Endothelial cell (in vitro differentiated cells): ENCODE measurements around the gene CANX. TPM values are rescaled to one million over a fixed set of nuclear protein-coding genes. Genes with fewer than 3 reads are reported as not detected.

Experiments
- DNase-seq: peaks from one replicate; pipeline ENCODE4 v3.0.0; 2021; ENCODE audit warnings: low spot score
- H3K27ac Mint-ChIP-seq: one replicate; pipeline ENCODE4 v1.8.0; 2021; ENCODE audit warnings: mixed read lengths, inconsistent platforms; ENCODE audit not compliant: unreplicated experiment
- H3K27me3 Mint-ChIP-seq: one replicate; pipeline ENCODE4 v1.8.0; 2021; ENCODE audit warnings: mild to moderate bottlenecking, moderate library complexity, mixed read lengths, inconsistent platforms; ENCODE audit not compliant: unreplicated experiment
- H3K36me3 Mint-ChIP-seq: one replicate; pipeline ENCODE4 v1.8.0; 2021; ENCODE audit warnings: mild to moderate bottlenecking, low read depth, mixed read lengths, inconsistent platforms; ENCODE audit not compliant: unreplicated experiment
- H3K4me1 Mint-ChIP-seq: one replicate; pipeline ENCODE4 v1.8.0; 2021; ENCODE audit warnings: mild to moderate bottlenecking, mixed read lengths, inconsistent platforms; ENCODE audit not compliant: unreplicated experiment
- H3K4me3 Mint-ChIP-seq: one replicate; pipeline ENCODE4 v1.8.0; 2021; ENCODE audit warnings: mild to moderate bottlenecking, mixed read lengths, inconsistent platforms; ENCODE audit not compliant: unreplicated experiment
- H3K9me3 Mint-ChIP-seq: one replicate; pipeline ENCODE4 v1.8.0; 2021; ENCODE audit warnings: mixed read lengths, inconsistent platforms; ENCODE audit not compliant: unreplicated experiment
- total RNA-seq: library from RNA; stranded (reverse); fragmentation: NEBNext Ultra II Directional; extraction: Animal tissue kit (Norgen Biotek cat#: 25700); gene quantifications from one replicate; pipeline ENCODE4 v1.2.1, GENCODE V29; 2021; ENCODE audit not compliant: unreplicated experiment
- TF ChIP-seq, protein P1 (sequence below): fragments of 200-600 bp; sonication (generic); IDR thresholded peaks from one replicate; pipeline ENCODE4 v1.5.0; 2021; ENCODE audit warnings: antibody characterized with exemption; ENCODE audit not compliant: unreplicated experiment

The CANX gene
- total RNA-seq, 1 donor from 2014 or later, result 568 TPM

DNA sequence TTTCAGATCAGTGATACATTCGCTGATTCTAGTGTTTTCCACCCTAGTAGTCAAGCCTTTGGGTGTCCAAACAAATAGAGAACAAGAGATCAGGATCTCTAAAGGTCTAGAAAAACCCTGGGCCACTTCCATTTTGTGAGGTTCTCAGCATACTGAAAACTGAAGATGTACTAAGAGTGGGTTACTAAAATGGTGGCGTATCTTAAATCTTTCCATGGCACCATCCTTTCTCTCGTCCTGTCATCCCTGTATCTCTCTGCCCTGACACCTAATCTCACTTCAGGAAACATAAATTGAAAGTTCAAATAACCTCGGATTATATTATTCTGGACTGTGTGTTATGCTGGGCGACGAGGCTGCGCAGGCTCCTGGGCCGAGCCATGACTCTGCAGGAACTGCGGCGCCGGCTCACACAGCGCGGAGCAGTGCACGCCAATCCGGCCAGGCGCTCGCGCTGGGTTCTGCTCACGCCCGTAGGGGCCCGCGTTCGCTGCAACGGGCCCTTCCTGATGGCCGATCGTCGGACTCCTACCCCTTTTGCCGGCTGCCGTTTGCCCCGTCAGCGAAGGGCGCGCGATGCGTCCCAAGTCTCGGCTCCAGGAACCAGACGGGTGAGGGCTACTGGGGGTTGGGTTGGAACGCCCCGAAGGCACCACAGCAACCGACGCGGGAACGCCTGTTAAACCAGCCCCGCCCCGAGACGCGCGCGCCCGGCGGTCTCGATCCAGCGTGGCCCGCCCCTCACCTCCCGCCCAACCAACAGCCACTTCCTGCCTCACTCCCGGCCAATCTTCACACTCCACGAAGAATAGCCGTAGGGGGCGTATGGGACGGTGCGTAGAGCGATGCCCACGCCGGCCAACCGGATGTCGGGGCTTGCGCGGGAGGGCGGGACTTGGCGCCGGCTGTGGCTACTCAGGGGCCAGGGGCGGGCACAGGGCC, 503 bp upstream of the CANX start:
- H3K4me1 Mint-ChIP-seq, result peaks cover 30% of the 10 kb centered on the region
- H3K36me3 Mint-ChIP-seq, result peaks cover 12% of the 10 kb centered on the region
- DNase-seq, result peak; percentile 98
- peak overlapping the region; percentile 99 for H3K4me3 Mint-ChIP-seq
- H3K27me3 Mint-ChIP-seq, result peaks cover 5% of the 10 kb centered on the region
- TF ChIP-seq, protein P1, sequence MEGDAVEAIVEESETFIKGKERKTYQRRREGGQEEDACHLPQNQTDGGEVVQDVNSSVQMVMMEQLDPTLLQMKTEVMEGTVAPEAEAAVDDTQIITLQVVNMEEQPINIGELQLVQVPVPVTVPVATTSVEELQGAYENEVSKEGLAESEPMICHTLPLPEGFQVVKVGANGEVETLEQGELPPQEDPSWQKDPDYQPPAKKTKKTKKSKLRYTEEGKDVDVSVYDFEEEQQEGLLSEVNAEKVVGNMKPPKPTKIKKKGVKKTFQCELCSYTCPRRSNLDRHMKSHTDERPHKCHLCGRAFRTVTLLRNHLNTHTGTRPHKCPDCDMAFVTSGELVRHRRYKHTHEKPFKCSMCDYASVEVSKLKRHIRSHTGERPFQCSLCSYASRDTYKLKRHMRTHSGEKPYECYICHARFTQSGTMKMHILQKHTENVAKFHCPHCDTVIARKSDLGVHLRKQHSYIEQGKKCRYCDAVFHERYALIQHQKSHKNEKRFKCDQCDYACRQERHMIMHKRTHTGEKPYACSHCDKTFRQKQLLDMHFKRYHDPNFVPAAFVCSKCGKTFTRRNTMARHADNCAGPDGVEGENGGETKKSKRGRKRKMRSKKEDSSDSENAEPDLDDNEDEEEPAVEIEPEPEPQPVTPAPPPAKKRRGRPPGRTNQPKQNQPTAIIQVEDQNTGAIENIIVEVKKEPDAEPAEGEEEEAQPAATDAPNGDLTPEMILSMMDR, result no peak
- no peaks in the 10 kb centered on the region for H3K9me3 Mint-ChIP-seq
- peak overlapping the region; percentile 98 for H3K27ac Mint-ChIP-seq

DNA sequence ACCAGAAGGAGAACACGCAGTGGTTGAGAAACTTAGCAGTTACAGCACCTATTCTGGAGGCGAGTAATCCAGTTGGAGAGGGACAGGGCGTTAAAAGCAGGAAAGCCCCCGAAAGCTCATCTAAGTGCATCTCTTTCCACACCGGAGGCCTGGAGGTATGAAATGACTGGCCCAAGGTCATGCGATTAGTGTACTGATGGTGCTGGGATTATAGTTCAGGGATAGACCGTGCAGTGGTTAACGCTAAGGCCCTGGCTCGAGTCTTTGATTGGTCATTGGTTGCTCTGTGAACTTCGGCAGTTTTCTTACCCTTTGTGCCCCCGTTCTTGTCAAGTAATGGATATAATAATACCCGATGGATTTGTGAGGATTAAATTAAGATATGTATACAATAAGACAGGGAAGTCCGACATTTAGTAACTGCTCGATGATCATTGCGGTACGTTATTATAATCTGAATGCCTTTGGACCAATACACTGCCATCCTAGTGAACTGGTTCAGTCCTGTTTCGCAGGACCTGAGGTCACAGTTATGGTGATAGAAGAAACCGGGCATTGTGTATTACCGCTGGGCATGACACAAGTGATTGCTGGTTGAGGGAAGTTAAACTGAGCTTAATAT, 960 bp downstream of the CANX start:
- no peak for DNase-seq
- Mint-ChIP-seq H3K36me3 (peaks cover 20% of the 10 kb centered on the region), H3K27me3 (peaks cover 5% of the 10 kb centered on the region), H3K9me3 (no peaks in the 10 kb centered on the region), H3K4me3 (peak overlapping the region; percentile 99), H3K27ac (peak overlapping the region; percentile 95), H3K4me1 (peaks cover 36% of the 10 kb centered on the region)
- TF ChIP-seq, protein P1, result no peak

DNA sequence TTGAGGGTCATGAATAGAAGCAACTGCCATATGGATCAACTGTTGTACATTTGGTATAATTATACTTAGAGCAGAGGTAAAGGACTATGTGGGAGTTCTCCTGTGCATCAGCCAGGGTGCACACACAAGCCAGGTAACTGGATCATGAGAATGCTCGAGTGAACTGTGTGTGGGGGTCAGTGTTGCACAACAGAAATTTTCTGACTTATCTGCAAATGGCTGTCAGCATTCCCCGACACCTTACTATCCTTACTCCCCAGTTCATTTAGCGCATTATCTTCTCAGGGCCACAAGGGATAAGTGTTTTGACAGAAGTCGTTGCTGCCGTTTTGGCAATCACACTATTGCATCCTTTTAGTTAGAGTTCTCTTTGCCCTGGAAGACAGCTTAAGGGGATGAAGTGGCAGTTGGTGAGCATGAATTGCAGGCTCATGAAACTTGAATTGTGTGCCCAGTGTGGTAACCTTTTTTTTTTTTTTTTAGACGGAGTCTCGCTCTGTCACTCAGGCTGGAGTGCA, 1.7 kb downstream of the CANX start:
- TF ChIP-seq, protein P1, result no peak
- H3K36me3 Mint-ChIP-seq, result peaks cover 24% of the 10 kb centered on the region
- peaks cover 5% of the 10 kb centered on the region for H3K27me3 Mint-ChIP-seq
- H3K9me3 Mint-ChIP-seq, result no peaks in the 10 kb centered on the region
- no peak overlapping the region for H3K27ac Mint-ChIP-seq
- peak overlapping the region; percentile 99 for H3K4me3 Mint-ChIP-seq
- peaks cover 36% of the 10 kb centered on the region for H3K4me1 Mint-ChIP-seq
- DNase-seq, result no peak

DNA sequence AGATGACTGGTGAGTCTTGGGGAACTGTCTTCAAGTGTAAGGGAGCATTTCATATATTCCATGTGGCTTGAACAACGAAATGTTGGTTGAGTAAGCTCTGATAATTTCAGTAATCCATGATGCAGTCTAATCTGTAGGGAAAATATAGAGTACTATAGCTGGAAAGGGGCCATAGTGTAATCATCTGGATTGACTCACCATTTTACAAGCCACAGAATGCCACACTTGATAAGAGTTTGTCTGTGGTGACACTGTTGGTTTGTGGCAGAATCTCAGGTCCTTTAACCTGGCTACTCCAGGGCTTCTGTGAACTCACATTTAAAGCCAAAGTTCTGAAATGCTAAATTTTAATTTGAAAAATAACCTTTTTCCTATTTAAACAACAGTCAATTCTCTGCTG, 17.5 kb downstream of the CANX start:
- H3K36me3 Mint-ChIP-seq, result peaks cover 22% of the 10 kb centered on the region
- no peak overlapping the region for H3K27ac Mint-ChIP-seq
- H3K9me3 Mint-ChIP-seq, result no peaks in the 10 kb centered on the region
- TF ChIP-seq, protein P1, result no peak
- H3K4me1 Mint-ChIP-seq, result no peaks in the 10 kb centered on the region
- DNase-seq, result no peak
- H3K4me3 Mint-ChIP-seq, result no peak overlapping the region
- no peaks in the 10 kb centered on the region for H3K27me3 Mint-ChIP-seq

DNA sequence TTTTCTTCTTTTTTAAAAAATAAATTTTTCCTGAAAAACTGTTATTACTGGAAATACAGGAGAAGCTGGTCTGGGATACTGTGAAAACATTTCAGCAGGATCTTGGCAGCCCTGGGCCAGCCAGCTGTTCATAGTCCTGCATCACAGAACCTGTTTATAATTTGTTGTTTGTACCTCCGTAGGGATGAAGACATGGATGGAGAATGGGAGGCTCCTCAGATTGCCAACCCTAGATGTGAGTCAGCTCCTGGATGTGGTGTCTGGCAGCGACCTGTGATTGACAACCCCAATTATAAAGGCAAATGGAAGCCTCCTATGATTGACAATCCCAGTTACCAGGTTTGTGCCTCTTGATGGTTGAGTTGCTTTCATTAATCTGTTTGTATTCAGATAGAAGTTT, 21.5 kb downstream of the CANX start:
- TF ChIP-seq, protein P1, result no peak
- H3K9me3 Mint-ChIP-seq, result no peaks in the 10 kb centered on the region
- peaks cover 36% of the 10 kb centered on the region for H3K36me3 Mint-ChIP-seq
- DNase-seq, result no peak
- H3K27ac Mint-ChIP-seq, result peak overlapping the region; percentile 58
- peak overlapping the region; percentile 42 for H3K4me3 Mint-ChIP-seq
- H3K4me1 Mint-ChIP-seq, result peaks cover 16% of the 10 kb centered on the region
- H3K27me3 Mint-ChIP-seq, result peaks cover 3% of the 10 kb centered on the region
